ENCODE data around the gene RAB17. TPM values are rescaled to one million over a fixed set of nuclear protein-coding genes. Genes with fewer than 3 reads are reported as not detected.

The RAB17 gene
- total RNA-seq, 4 donors from 2014 or later = 0.26 to 4.6 (median 4.0) TPM

DNA sequence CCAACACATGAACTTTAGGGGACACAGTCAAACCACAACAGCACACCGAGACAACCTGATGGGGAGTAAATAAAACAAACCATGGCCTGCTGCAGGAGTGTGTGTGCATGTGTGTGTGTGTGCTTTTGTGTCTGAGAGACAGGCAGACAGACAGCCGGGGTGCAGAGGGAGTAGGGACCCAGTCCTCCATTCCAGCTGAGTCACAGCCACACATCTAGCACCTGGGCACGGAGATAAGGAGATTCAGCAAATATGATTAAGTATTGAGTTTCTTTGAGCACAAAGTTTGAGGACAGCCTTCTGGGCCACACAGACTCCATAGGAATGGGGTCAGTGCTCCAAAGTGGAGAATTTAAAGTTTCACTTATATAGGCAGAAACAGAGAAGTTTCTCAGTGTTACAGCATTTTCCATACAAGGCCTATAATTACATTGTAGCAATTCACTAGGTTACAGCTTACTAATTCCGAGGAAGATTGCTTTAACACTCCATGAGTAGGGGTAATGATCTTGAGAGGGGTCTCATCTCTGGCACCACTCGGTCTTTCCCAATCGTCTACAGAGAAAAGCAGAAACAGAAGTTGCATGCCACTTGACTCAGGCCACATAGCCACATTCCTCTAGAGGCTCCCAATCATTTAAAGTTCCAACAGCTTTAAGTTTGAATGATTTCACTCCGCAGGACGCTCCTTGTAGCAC, 55.0 kb downstream of the RAB17 start:
- intact Hi-C loops (cut with DNase I; ENCODE audit: low total_unique reads) = no loop called here
- H3K27ac ChIP-seq = no peak overlapping the region
- TF ChIP-seq, protein P1, sequence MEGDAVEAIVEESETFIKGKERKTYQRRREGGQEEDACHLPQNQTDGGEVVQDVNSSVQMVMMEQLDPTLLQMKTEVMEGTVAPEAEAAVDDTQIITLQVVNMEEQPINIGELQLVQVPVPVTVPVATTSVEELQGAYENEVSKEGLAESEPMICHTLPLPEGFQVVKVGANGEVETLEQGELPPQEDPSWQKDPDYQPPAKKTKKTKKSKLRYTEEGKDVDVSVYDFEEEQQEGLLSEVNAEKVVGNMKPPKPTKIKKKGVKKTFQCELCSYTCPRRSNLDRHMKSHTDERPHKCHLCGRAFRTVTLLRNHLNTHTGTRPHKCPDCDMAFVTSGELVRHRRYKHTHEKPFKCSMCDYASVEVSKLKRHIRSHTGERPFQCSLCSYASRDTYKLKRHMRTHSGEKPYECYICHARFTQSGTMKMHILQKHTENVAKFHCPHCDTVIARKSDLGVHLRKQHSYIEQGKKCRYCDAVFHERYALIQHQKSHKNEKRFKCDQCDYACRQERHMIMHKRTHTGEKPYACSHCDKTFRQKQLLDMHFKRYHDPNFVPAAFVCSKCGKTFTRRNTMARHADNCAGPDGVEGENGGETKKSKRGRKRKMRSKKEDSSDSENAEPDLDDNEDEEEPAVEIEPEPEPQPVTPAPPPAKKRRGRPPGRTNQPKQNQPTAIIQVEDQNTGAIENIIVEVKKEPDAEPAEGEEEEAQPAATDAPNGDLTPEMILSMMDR (IDR thresholded peaks at IDR 0.05) = no peak
- no peak for TF ChIP-seq POLR2A (IDR thresholded peaks at IDR 0.05)

DNA sequence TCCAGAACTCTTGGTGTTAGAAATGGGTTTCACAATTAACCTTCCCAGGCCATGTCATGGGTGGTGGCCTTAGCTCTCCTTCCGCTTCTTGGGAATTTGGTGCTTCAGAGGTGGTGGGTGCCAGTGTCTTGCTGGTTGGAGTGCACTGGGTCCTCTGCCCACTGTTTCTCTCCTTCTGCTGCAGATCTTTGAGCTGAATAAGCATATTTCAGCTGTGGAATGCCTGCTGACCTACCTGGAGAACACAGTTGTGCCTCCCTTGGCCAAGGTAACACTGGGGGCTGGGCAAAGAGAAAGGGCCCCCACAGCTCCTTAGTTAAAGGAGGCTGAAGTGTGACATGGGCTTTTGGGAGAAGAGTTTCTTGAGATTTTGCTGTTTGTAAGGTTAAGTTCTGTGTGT, 56.2 kb downstream of the RAB17 start:
- H3K4me1 ChIP-seq = no peaks in the 10 kb centered on the region
- intact Hi-C loops (cut with DNase I; ENCODE audit: low total_unique reads) = no loop called here
- TF ChIP-seq, protein P1 (IDR thresholded peaks at IDR 0.05) = no peak
- H3K27me3 ChIP-seq = no peaks in the 10 kb centered on the region
- no peaks in the 10 kb centered on the region for H3K36me3 ChIP-seq
- no peak overlapping the region for H3K4me3 ChIP-seq
- no peaks in the 10 kb centered on the region for H3K9me3 ChIP-seq
- DNase-seq = no peak
- H3K27ac ChIP-seq = no peak overlapping the region

More for the DNA sequence above, 55.0 kb downstream of the RAB17 start:
- Histone ChIP-seq H3K4me3 (no peak overlapping the region), H3K4me1 (peaks cover 0 to under 1% of the 10 kb centered on the region in 2 donors), H3K36me3 (no peaks in the 10 kb centered on the region), H3K9me3 (no peaks in the 10 kb centered on the region), H3K27me3 (no peaks in the 10 kb centered on the region)
- no peak for DNase-seq

DNA sequence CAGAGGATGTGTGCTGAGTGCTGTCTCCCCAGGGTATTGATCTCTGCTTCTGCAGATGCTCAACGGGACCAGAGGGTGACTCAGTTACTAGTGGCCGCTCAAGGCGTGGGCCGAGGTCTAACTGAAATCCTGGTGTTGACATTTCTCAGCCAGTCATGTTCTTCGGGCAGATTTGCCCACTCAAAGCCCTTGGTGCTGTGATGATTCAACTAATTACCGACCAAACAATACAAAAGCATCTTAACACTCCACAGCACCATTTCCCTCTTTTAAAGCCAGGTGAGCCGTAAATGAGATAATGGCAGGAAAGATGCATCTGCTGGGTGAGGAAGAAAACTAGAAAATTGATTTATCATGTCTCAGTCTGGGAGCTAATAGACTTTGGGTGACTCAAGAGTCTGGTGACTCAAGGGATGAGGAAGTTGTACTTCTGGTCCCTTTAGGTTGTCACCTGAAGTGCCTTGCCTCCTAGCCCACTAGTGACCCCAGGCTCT, 56.8 kb downstream of the RAB17 start:
- intact Hi-C loops (cut with DNase I; ENCODE audit: low total_unique reads) = no loop called here

DNA sequence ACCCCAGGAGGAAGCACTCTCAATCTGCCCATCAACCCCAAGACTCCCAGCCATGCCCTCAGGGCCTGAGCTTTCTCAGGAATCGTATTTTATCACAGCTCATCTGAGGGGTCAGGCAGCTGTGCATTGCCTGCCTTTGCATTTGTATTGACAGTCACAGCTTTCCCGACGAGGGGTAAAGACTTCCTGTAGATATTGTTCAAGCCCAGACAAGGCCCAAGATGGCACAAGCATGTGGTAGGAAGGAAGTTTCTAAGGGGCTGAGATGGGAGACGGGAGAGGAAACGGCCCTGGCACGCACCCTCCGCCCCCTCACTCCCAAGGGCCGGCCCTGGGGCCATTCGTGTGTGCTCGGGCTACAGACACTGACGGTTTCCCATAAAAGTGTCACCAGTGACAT, 58.4 kb downstream of the RAB17 start:
- no peaks in the 10 kb centered on the region for H3K9me3 ChIP-seq
- no peak overlapping the region for H3K27ac ChIP-seq
- no peak overlapping the region for H3K4me3 ChIP-seq
- DNase-seq = no peak
- H3K27me3 ChIP-seq = no peaks in the 10 kb centered on the region
- intact Hi-C loops (cut with DNase I; ENCODE audit: low total_unique reads) = no loop called here
- H3K36me3 ChIP-seq = no peaks in the 10 kb centered on the region
- no peaks in the 10 kb centered on the region for H3K4me1 ChIP-seq
- TF ChIP-seq POLR2A (IDR thresholded peaks at IDR 0.05) = no peak
- TF ChIP-seq, protein P1 (IDR thresholded peaks at IDR 0.05) = no peak

More for the DNA sequence above, 56.8 kb downstream of the RAB17 start:
- no peaks in the 10 kb centered on the region for H3K9me3 ChIP-seq
- H3K27me3 ChIP-seq = no peaks in the 10 kb centered on the region
- H3K27ac ChIP-seq = no peak overlapping the region
- DNase-seq = no peak
- no peaks in the 10 kb centered on the region for H3K36me3 ChIP-seq
- H3K4me1 ChIP-seq = no peaks in the 10 kb centered on the region
- TF ChIP-seq POLR2A (IDR thresholded peaks at IDR 0.05) = no peak
- TF ChIP-seq, protein P1 (IDR thresholded peaks at IDR 0.05) = no peak
- no peak overlapping the region for H3K4me3 ChIP-seq

DNA sequence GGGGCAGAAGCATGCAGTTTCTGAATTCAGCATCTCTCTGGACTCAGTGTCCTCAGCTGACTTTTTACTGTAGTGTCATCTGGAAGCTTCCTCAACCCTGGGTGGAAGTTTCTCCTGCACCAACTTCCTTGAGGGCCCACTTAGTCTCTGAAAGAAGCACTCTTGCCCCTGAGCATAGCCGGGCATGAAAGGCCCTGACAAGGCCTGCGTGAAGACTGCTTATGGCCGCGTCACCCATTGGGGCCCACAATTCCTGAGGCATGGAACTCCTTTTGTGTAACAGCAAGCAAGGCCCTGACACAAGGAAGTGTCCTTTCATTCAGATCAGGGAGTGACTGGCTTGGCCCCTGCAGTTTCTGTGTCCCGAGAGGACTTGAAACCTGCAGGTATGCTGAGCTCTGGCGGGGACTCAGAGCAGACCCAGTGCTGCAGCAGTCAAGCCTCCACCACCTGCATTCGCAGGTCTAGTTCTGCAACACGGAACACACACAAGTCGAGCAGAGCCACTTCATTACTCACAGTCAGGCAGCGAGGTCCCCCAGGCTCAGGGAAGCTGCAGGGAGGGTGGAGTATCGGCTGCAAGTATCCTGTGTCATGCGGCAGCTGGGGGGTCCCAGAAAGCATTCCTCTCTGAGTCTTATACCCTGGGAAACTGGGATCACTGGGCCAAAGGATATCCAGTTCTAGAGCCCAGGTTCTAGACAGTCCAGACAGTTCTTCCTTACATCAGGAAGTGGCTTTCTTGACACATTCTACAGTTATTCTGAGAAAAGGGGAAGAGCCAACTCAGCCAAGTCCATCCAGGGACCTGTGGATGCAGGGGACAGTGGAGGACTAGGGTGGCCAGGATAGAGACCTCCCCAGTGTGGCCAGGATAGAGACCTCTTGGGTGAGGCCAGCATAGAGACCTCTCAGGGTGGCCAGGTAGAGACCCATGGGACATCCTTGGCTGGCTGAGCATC, 59.8 kb downstream of the RAB17 start:
- DNase-seq = no peak
- no peaks in the 10 kb centered on the region for H3K9me3 ChIP-seq
- no peaks in the 10 kb centered on the region for H3K4me1 ChIP-seq
- H3K27ac ChIP-seq = no peak overlapping the region
- no peak for TF ChIP-seq POLR2A (IDR thresholded peaks at IDR 0.05)
- TF ChIP-seq, protein P1 (IDR thresholded peaks at IDR 0.05) = no peak
- H3K36me3 ChIP-seq = no peaks in the 10 kb centered on the region
- H3K27me3 ChIP-seq = no peaks in the 10 kb centered on the region
- no peak overlapping the region for H3K4me3 ChIP-seq
- intact Hi-C loops (cut with DNase I; ENCODE audit: low total_unique reads) = no loop called here

All from uterus (tissue), 4 donors.